GM23338 (cell line): Measurements from ENCODE around the gene COPS6. TPM values are rescaled to one million over a fixed set of nuclear protein-coding genes. Genes with fewer than 3 reads are reported as not detected.

Experiments used
- ATAC-seq: fragments of 200-7000 bp; cut with Tn5 transposase; 3 replicates; pipeline ENCODE4 v1.9.1; 2020
- DNase-seq: peaks from one replicate; pipeline ENCODE4 v3.0.0-alpha.2; 2015; ENCODE audit warnings: low spot score
- H2AFZ ChIP-seq: fragments of 200-600 bp; sonication (generic); 2 replicates; pipeline ENCODE4 v1.8.0; 2016; ENCODE audit warnings: antibody characterized with exemption, mild to moderate bottlenecking, moderate library complexity
- H3F3A ChIP-seq: fragments of 200-600 bp; sonication (generic); replicated peaks from 2 replicates; pipeline ENCODE4 v1.8.0; 2017; ENCODE audit warnings: antibody characterized with exemption, mixed run types, low read depth
- H3K27ac ChIP-seq: fragments of 200-600 bp; sonication (generic); 2 replicates; pipeline ENCODE4 v1.6.1; 2016; ENCODE audit warnings: low read depth
- H3K27me3 ChIP-seq: fragments of 200-600 bp; sonication (generic); 2 replicates; pipeline ENCODE4 v1.8.0; 2016; ENCODE audit warnings: mild to moderate bottlenecking, mixed run types, moderate library complexity; ENCODE audit not compliant: insufficient read depth
- H3K36me3 ChIP-seq: fragments of 200-600 bp; sonication (generic); 2 replicates; pipeline ENCODE4 v1.8.0; 2016; ENCODE audit warnings: mild to moderate bottlenecking; ENCODE audit not compliant: insufficient read depth
- H3K4me1 ChIP-seq: fragments of 200-600 bp; sonication (generic); 2 replicates; pipeline ENCODE4 v1.8.0; 2016; ENCODE audit warnings: mild to moderate bottlenecking, moderate library complexity; ENCODE audit not compliant: insufficient read depth
- H3K4me2 ChIP-seq: fragments of 200-600 bp; sonication (generic); 2 replicates; pipeline ENCODE4 v1.7.1; 2017; ENCODE audit warnings: mixed run types
- H3K4me3 ChIP-seq: fragments of 200-600 bp; sonication (generic); 2 replicates; pipeline ENCODE4 v1.6.1; 2016; ENCODE audit warnings: mixed run types
- H3K79me2 ChIP-seq: fragments of 200-600 bp; sonication (generic); replicated peaks from 2 replicates; pipeline ENCODE4 v1.8.0; 2017; ENCODE audit warnings: mild to moderate bottlenecking; ENCODE audit not compliant: insufficient read depth
- H3K9me2 ChIP-seq: fragments of 200-600 bp; sonication (generic); 2 replicates; pipeline ENCODE4 v1.8.0; 2017; ENCODE audit not compliant: insufficient read depth
- H4K20me1 ChIP-seq: fragments of 200-600 bp; sonication (generic); replicated peaks from 2 replicates; pipeline ENCODE4 v1.8.0; 2017; ENCODE audit warnings: mild to moderate bottlenecking; ENCODE audit not compliant: insufficient read depth
- H3K27ac Mint-ChIP-seq: 2 replicates; pipeline ENCODE4 v1.8.0; 2020; ENCODE audit warnings: inconsistent platforms, mild to moderate bottlenecking, moderate library complexity, mixed read lengths
- H3K27me3 Mint-ChIP-seq: 3 replicates; pipeline ENCODE4 v1.8.0; 2022; ENCODE audit warnings: low read depth, mild to moderate bottlenecking, moderate library complexity, mixed read lengths, inconsistent platforms; ENCODE audit not compliant: insufficient read depth, poor library complexity
- H3K36me3 Mint-ChIP-seq: 3 replicates; pipeline ENCODE4 v1.8.0; 2021; ENCODE audit warnings: low read depth, mild to moderate bottlenecking, inconsistent platforms, moderate library complexity, mixed read lengths
- H3K4me1 Mint-ChIP-seq: 3 replicates; pipeline ENCODE4 v1.8.0; 2020; ENCODE audit warnings: mild to moderate bottlenecking, inconsistent platforms, mixed read lengths
- H3K4me3 Mint-ChIP-seq: 3 replicates; pipeline ENCODE4 v1.8.0; 2021; ENCODE audit warnings: moderate library complexity, mild to moderate bottlenecking, inconsistent platforms, mixed read lengths
- H3K9me3 Mint-ChIP-seq: 3 replicates; pipeline ENCODE4 v1.8.0; 2020; ENCODE audit warnings: moderate library complexity, mild to moderate bottlenecking, inconsistent platforms, mixed read lengths
- CREB1 ChIP-seq: fragments of 250-450 bp; sonication (Bioruptor Pico); IDR thresholded peaks from 2 replicates; pipeline ENCODE4 v1.5.0; 2020; ENCODE audit warnings: low read depth, mild to moderate bottlenecking, moderate library complexity
- EZH2 ChIP-seq: fragments of 200-600 bp; sonication (generic); IDR thresholded peaks from one replicate; pipeline ENCODE4 v1.8.0; 2017; ENCODE audit warnings: antibody characterized with exemption, mild to moderate bottlenecking, low read depth; ENCODE audit not compliant: unreplicated experiment
- EZH2phosphoT487 ChIP-seq: fragments of 200-600 bp; sonication (generic); IDR thresholded peaks from one replicate; pipeline ENCODE4 v1.8.1; 2018; ENCODE audit warnings: antibody characterized with exemption; ENCODE audit not compliant: unreplicated experiment
- NANOG ChIP-seq: IDR thresholded peaks from 2 replicates; pipeline ENCODE4 v1.6.1; 2016; ENCODE audit warnings: antibody characterized with exemption, borderline replicate concordance
- ZNF331 ChIP-seq: fragments of 250-450 bp; sonication (Bioruptor Pico); IDR thresholded peaks from 2 replicates; pipeline ENCODE4 v1.5.0; 2020; ENCODE audit warnings: low read depth, mild to moderate bottlenecking, moderate library complexity
- ZNF462 ChIP-seq: fragments of 250-450 bp; sonication (Bioruptor Pico); IDR thresholded peaks from 2 replicates; pipeline ENCODE4 v1.5.0; 2020; ENCODE audit warnings: mild to moderate bottlenecking, moderate library complexity
- polyA plus RNA-seq: library from polyadenylated mRNA; unstranded; fragments of >200 nt; fragmentation: Nextera tagmentation; extraction: Ambion mirVana; gene quantifications from 2 replicates; pipeline ENCODE4 v1.2.1, GENCODE V29; 2016
- total RNA-seq: library from RNA; depleted of rRNA; stranded (reverse); fragments of >200 nt; shearing (Covaris generic); gene quantifications from 2 replicates; pipeline ENCODE4 v1.2.3, GENCODE V29; 2014

Gene COPS6
- total and polyA plus RNA-seq, 2 experiments from 2014 or later: 89.8 to 198 TPM

- TF ChIP-seq ZNF462: no peak
- no peak for TF ChIP-seq EZH2phosphoT487
These were observed 14.4 kb downstream of the COPS6 start (continued) for GRCh38 chr7:100102950-100103840.

DNA sequence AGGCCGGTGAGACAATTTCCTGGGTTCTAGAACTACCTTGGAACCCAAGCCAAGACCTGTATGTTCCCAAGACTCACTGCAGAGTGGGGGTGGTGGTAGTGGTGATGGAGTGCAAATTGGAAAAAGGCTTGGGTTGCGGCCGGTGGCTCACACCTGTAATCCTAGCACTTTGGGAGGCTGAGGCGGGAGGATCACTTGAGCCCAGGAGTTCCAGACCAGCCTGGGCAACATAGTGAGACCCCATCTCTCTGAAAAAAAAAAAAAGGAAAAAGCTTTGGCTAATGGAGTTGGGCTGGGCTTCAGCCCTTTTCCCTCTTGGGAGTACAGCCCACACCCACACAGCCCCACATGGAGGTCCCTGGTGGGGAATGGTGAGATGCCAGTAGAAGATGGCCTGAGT lies 16.8 kb downstream of the COPS6 start:
- H3K4me1 Mint-ChIP-seq: peaks cover 8% of the 10 kb centered on the region
- peaks cover 12% of the 10 kb centered on the region; the same call in 1 of the 2 replicates for H3K36me3 ChIP-seq
- peaks cover 14% of the 10 kb centered on the region for H3K79me2 ChIP-seq
- H3K4me1 ChIP-seq: peaks cover 5% of the 10 kb centered on the region; the same call in 1 of the 2 replicates
- no peaks in the 10 kb centered on the region for H3K9me2 ChIP-seq
- H3K27ac ChIP-seq: no peak overlapping the region
- no peak overlapping the region for H3K4me3 ChIP-seq
- peaks cover 38% of the 10 kb centered on the region for H3K27me3 Mint-ChIP-seq
- ATAC-seq (no peak), DNase-seq (no peak)
- H2AFZ ChIP-seq: no peak overlapping the region
- peaks cover 8% of the 10 kb centered on the region; the same call in 1 of the 2 replicates for H3F3A ChIP-seq
- H4K20me1 ChIP-seq: no peaks in the 10 kb centered on the region
- H3K4me2 ChIP-seq: no peak overlapping the region
- H3K9me3 Mint-ChIP-seq: no peaks in the 10 kb centered on the region
- no peaks in the 10 kb centered on the region for H3K27me3 ChIP-seq
- H3K36me3 Mint-ChIP-seq: peaks cover 70% of the 10 kb centered on the region
- no peak overlapping the region; the same call in 2 of the 3 replicates for H3K4me3 Mint-ChIP-seq
- H3K27ac Mint-ChIP-seq: no peak overlapping the region
- TF ChIP-seq ZNF462 (no peak), CREB1 (CRISPR knock-in tag) (no peak), EZH2 (no peak), NANOG (no peak), ZNF331 (CRISPR knock-in tag) (no peak)
